Sigmoid colon (tissue), 7 donors: ENCODE results near the gene KRTAP5-10. TPM values are rescaled to one million over a fixed set of nuclear protein-coding genes. Genes with fewer than 3 reads are reported as not detected.
"Not testable (repeated sequence)": the region's sequence is repeated elsewhere in the genome, so short reads cannot be mapped to it uniquely, and the experiment has no call there.

ENCODE experiments used
- DNase-seq: peaks from one replicate; pipeline ENCODE4 v3.0.0-alpha.2; 2019
- H3K27ac ChIP-seq, 4 donors: fragments of 200-600 bp; sonication (generic); one replicate each; pipeline ENCODE4 v1.5.1; 2016 to 2019; ENCODE audit warnings: mild to moderate bottlenecking in 1 of 4
- H3K27me3 ChIP-seq, 3 donors: fragments of 200-600 bp; sonication (generic); one replicate each; pipeline ENCODE4 v1.5.1; 2019; ENCODE audit warnings: mild to moderate bottlenecking in 1 of 3
- H3K36me3 ChIP-seq, 4 donors: fragments of 200-600 bp; sonication (generic); one replicate each; pipeline ENCODE4 v1.5.1; 2016 to 2019
- H3K4me1 ChIP-seq, 4 donors: fragments of 200-600 bp; sonication (generic); one replicate each; pipeline ENCODE4 v1.5.1; 2017 to 2019
- H3K4me3 ChIP-seq, 4 donors: fragments of 200-600 bp; sonication (generic); one replicate each; pipeline ENCODE4 v1.5.1; 2017 to 2019; ENCODE audit warnings: mild to moderate bottlenecking in 2 of 4, moderate library complexity in 1 of 4
- H3K9me3 ChIP-seq, 4 donors: fragments of 200-600 bp in 3 of 4; sonication (generic) in 3 of 4; one replicate each; pipeline versions ENCODE4 v1.5.1 to v1.6.1; 2013 to 2019
- CTCF ChIP-seq, 4 experiments: fragments of 450-650 bp in 3 of 4; fragments of 200-600 bp in 1 of 4; IDR thresholded peaks; one replicate each; pipeline ENCODE4 v1.5.1; 2016 to 2019; ENCODE audit warnings: antibody characterized with exemption in 4 of 4, mild to moderate bottlenecking in 3 of 4, moderate library complexity in 2 of 4
- EP300 ChIP-seq, 4 donors: sonication (generic); formaldehyde crosslinking; IDR thresholded peaks; one replicate each; pipeline ENCODE4 v1.6.1; 2017; ENCODE audit warnings: antibody characterized with exemption in 4 of 4
- POLR2A ChIP-seq, 2 donors: fragments of 450-650 bp; IDR thresholded peaks; one replicate each; pipeline ENCODE4 v1.6.1; 2016; ENCODE audit warnings: antibody characterized with exemption in 2 of 2, mild to moderate bottlenecking in 2 of 2, moderate library complexity in 2 of 2
- POLR2AphosphoS5 ChIP-seq, 4 donors: sonication (generic); formaldehyde crosslinking; IDR thresholded peaks; one replicate each; pipeline ENCODE4 v1.6.1; 2017; ENCODE audit warnings: antibody characterized with exemption in 4 of 4
- WGBS, 2 donors: extraction: QIAGEN DNeasy Blood & Tissue Kit; methylation state at CpG; one replicate each; pipeline ENCODE4 v1.1.7; 2013; 5-methylcytosine and 5-hydroxymethylcytosine counted together
- intact Hi-C: fragments of 100-400 bp; cut with DNase I; formaldehyde crosslinking; loops from one replicate; pipeline ENCODE4 v1.15.1; 2023
- polyA plus RNA-seq, 3 donors: library from polyadenylated mRNA; stranded (reverse); fragments of 200-250 nt; gene quantifications; one replicate each; pipeline ENCODE4 v1.2.3, GENCODE V29; 2013
- total RNA-seq, 4 donors: library from RNA; depleted of rRNA; stranded (reverse); fragments of >200 nt; gene quantifications; one replicate each; pipeline ENCODE4 v1.1.0, GENCODE V29; 2016
- donor health status: healthy with polysubstance abuse.
- donor health status: Bipolar disorder and iron deficiency.
- donor health status: healthy.

The KRTAP5-10 gene
- total and polyA plus RNA-seq, 7 donors = 0.17 TPM; not detected in 6

DNA sequence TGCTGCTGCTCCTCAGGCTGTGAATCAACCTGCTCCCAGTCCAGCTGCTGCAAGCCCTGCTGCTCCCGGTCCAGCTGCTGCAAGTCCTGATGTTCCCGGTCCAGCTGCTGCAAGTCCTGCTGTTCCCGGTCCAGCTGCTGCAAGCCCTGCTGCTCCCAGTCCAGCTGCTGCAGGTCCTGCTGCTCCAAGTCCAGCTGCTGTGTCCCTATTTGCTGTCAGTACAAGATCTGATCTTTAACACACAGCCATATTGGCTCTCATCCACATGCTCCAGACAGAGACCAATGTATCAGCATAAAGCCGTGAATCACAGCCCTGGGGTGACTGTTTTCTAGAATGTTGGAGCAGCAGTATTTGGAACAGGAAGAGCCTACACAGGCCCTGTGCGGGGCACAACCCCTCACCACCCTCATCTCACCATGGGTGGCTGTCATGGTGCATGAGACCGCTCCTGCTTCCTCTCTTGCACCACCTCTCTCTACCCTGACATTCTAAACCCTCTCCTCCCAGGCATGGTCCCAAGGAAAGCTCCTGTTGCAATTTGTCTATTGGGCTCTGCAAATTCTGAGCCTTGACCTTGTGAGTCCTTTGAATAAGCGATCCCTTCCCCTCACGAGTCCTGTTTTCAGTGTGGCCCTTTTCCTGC lies 3.5 kb downstream of the KRTAP5-10 start:
- Histone ChIP-seq H3K27me3 (peaks cover 0 to 9% (median 3%) of the 10 kb centered on the region in 3 donors), H3K9me3 (no peaks in the 10 kb centered on the region), H3K4me3 (no peak overlapping the region), H3K4me1 (peaks cover 0 to 8% (median 3%) of the 10 kb centered on the region in 4 donors), H3K36me3 (no peaks in the 10 kb centered on the region), H3K27ac (no peak overlapping the region)
- DNase-seq = peak; percentile 73
- TF ChIP-seq POLR2AphosphoS5 (IDR thresholded peaks at IDR 0.05) (peak in 1 of 4 donors; percentile 48), CTCF (IDR thresholded peaks at IDR 0.05) (no peak)
- intact Hi-C loops = no loop called here
- WGBS, 2 donors = 72 to 74% methylated on average over 8 of the region's 8 CpGs

- H3K4me1 ChIP-seq, DNase-seq, H3K4me3 ChIP-seq, H3K9me3 ChIP-seq, H3K27ac ChIP-seq, H3K27me3 ChIP-seq, H3K36me3 ChIP-seq, intact Hi-C loops: not testable (repeated sequence)
- WGBS, 2 donors = 80 to 84% methylated on average over 37 of the region's 39 CpGs
Measured at GRCh38 chr11:71571101-71571850, 5.9 kb downstream of the KRTAP5-10 start.

DNA sequence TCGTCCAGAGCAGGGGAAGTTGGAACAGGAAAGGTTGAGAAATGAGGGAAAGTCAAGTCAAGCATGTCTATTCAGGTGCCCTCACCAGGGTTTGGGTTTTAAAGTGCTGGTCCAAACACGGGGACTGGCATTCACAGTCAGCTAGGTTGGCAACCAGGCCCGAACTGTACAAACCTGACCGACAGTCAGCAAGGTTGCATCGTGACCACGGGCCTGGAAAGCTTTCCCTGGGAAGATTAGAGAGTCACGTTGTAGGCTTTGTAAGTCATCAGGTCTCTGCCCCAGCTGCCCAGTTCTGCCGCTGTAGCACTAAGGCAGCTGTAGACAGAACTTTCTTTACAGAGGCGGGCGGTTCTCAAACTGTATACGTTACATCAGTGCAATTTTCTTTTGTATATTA lies 7.4 kb downstream of the KRTAP5-10 start:
- Histone ChIP-seq H3K27ac (no peak overlapping the region), H3K27me3 (peaks cover 0 to under 1% (median 0%) of the 10 kb centered on the region in 3 donors), H3K36me3 (no peaks in the 10 kb centered on the region), H3K9me3 (no peaks in the 10 kb centered on the region), H3K4me1 (peaks cover 0 to 8% (median 3%) of the 10 kb centered on the region in 4 donors), H3K4me3 (no peak overlapping the region)
- intact Hi-C loops = no loop called here
- TF ChIP-seq POLR2AphosphoS5 (IDR thresholded peaks at IDR 0.05) = no peak
- TF ChIP-seq EP300 (IDR thresholded peaks at IDR 0.05) = no peak
- TF ChIP-seq POLR2A (IDR thresholded peaks at IDR 0.05) = no peak
- TF ChIP-seq CTCF (IDR thresholded peaks at IDR 0.05) = no peak
- no peak for DNase-seq
- 84 to 89% methylated on average over 11 of the region's 11 CpGs for WGBS, 2 donors

DNA sequence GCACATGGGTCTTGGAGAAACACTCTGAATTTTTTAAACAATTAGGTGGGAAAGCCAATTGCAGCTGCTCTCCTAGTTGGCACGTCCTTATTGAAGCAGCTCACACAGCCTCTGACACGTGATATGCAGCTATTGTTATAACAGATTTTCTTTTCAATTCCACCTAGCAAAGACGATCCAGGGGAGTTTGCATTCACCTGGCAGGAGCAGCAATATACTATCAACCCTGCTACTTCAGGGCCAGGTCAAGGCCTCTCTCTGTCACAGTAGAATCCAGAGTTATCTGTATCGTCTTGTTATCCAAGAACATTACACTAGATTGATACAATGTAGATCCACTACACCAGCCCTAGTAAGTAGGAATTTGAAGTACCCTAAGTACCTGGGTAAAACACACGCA lies 9.1 kb downstream of the KRTAP5-10 start:
- H3K9me3 ChIP-seq = no peaks in the 10 kb centered on the region
- intact Hi-C loops = no loop called here
- H3K27ac ChIP-seq = no peak overlapping the region
- 84 to 87% methylated on average over 5 of the region's 5 CpGs for WGBS, 2 donors
- DNase-seq = no peak
- no peaks in the 10 kb centered on the region for H3K4me1 ChIP-seq
- H3K36me3 ChIP-seq = no peaks in the 10 kb centered on the region
- peaks cover 0 to 6% (median 0%) of the 10 kb centered on the region in 3 donors for H3K27me3 ChIP-seq
- no peak overlapping the region for H3K4me3 ChIP-seq
- TF ChIP-seq EP300 (IDR thresholded peaks at IDR 0.05) (no peak), POLR2A (IDR thresholded peaks at IDR 0.05) (no peak), POLR2AphosphoS5 (IDR thresholded peaks at IDR 0.05) (no peak), CTCF (IDR thresholded peaks at IDR 0.05) (no peak)

DNA sequence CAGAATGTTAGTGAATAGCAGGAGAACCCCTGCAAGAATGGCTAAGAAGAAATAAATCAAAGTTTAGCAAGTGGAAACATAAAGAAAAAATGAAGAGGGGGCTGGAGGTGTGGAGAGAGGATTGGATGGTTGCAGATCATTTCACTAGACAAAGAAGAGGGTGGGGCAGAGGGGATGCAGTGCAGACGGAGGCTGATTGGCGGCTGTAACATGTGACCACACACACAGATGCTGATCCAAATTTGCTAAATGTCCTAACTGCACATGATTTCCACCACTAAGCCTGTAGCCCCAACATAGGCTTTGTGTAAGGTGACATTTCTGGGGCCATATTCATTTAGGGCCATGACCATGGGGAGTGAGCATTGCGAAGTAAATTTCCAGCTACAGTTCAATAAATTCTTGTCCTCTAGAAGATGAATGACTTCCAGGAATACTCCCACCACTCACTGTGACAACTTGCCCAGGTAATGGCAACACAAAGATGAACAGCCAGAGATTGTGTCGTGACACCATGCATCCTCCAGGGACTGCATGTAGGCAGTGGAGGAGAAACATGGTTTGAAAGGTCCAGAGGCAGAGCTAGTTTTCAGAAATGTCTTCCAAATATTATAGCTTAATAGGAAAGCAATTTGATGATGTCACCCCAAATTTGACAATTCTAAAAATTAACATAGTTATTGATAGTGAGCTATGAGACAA lies 10.5 kb downstream of the KRTAP5-10 start:
- Histone ChIP-seq H3K27me3 (peaks cover 0 to 6% (median 0%) of the 10 kb centered on the region in 3 donors), H3K4me3 (no peak overlapping the region), H3K4me1 (peaks cover 0 to 8% (median 0%) of the 10 kb centered on the region in 4 donors), H3K27ac (no peak overlapping the region), H3K9me3 (no peaks in the 10 kb centered on the region), H3K36me3 (no peaks in the 10 kb centered on the region)
- TF ChIP-seq CTCF (IDR thresholded peaks at IDR 0.05) (no peak), POLR2AphosphoS5 (IDR thresholded peaks at IDR 0.05) (no peak), POLR2A (IDR thresholded peaks at IDR 0.05) (no peak), EP300 (IDR thresholded peaks at IDR 0.05) (no peak)
- no peak for DNase-seq
- intact Hi-C loops = no loop called here
- 80 to 85% methylated on average over 4 of the region's 4 CpGs for WGBS, 2 donors

DNA sequence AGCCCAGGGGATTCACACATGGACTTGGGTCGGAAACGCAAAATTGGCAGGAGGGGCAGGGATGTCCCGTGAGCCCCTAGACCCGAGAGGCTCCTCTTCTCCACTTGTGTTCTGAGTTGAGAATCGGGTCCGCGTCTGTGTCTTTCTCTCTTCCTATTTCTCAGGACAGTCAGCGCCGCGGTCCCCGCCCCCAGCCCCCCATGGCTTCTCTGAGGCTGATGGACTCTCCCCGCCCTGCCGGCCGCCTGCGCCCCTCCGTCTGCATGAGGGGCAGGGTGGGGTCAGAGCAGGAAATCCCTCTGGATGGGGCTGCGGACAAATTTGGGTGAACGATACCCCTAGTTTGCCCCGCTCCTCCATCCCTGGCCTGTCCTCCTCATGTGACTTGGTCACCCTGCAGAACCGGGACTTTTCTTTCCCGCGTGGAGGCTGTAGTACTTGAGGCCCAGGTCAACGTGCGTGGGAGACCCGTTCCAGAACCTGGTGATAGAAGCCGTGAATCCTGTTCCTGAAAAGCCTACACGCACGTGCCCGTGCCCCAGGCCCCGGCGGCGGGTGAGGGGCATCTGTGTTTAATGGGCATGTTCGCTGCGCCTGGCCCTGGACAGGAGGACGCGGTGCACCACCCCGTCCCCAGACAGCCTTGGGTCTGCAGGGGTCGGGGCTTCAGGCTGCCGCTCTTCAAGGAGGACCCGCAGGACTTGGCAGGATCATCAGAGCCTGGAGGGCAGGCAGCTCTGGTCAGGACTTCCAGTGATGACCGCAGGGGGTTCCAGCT lies 11.5 kb downstream of the KRTAP5-10 start:
- H3K27me3 ChIP-seq, H3K36me3 ChIP-seq, H3K4me3 ChIP-seq, H3K9me3 ChIP-seq, intact Hi-C loops, DNase-seq, H3K27ac ChIP-seq, H3K4me1 ChIP-seq: not testable (repeated sequence)
- WGBS, 2 donors = 92 to 94% methylated on average over 39 of the region's 41 CpGs
